ENCODE data around the gene PHGDH. TPM values are rescaled to one million over a fixed set of nuclear protein-coding genes. Genes with fewer than 3 reads are reported as not detected.
A peak's percentile ranks its signal among the peaks of the same experiment; 100 is the strongest.

Gene PHGDH
- total RNA-seq: 10 to 100 TPM in 1 of 2 donors, 1 to 10 TPM in 1; 6.3 to 11.6 TPM

DNA sequence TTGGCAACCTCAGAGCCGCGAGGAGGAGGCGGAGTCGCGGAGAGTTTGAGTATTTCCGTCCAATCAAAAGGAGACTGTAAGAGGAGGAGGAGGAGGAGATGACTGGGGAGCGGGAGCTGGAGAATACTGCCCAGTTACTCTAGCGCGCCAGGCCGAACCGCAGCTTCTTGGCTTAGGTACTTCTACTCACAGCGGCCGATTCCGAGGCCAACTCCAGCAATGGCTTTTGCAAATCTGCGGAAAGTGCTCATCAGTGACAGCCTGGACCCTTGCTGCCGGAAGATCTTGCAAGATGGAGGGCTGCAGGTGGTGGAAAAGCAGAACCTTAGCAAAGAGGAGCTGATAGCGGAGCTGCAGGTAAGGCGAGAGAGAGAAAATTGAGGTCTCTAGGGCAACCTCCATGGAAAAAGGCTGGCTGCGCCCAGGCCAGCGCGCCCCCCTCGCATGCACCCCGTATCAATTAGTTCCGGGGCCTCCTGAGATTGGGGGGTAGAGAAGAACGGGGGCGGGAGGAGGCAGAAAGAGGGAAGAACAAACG is at the start of gene PHGDH:
TSS of gene PHGDH (plus strand) at position 131 of the 538 bp plus-strand sequence. CDS start at position 220, 89 bp downstream.
- intact Hi-C loops (cut with DNase I): no loop called here
- TF ChIP-seq, protein P1, sequence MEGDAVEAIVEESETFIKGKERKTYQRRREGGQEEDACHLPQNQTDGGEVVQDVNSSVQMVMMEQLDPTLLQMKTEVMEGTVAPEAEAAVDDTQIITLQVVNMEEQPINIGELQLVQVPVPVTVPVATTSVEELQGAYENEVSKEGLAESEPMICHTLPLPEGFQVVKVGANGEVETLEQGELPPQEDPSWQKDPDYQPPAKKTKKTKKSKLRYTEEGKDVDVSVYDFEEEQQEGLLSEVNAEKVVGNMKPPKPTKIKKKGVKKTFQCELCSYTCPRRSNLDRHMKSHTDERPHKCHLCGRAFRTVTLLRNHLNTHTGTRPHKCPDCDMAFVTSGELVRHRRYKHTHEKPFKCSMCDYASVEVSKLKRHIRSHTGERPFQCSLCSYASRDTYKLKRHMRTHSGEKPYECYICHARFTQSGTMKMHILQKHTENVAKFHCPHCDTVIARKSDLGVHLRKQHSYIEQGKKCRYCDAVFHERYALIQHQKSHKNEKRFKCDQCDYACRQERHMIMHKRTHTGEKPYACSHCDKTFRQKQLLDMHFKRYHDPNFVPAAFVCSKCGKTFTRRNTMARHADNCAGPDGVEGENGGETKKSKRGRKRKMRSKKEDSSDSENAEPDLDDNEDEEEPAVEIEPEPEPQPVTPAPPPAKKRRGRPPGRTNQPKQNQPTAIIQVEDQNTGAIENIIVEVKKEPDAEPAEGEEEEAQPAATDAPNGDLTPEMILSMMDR (IDR thresholded peaks at IDR 0.05): no peak

DNA sequence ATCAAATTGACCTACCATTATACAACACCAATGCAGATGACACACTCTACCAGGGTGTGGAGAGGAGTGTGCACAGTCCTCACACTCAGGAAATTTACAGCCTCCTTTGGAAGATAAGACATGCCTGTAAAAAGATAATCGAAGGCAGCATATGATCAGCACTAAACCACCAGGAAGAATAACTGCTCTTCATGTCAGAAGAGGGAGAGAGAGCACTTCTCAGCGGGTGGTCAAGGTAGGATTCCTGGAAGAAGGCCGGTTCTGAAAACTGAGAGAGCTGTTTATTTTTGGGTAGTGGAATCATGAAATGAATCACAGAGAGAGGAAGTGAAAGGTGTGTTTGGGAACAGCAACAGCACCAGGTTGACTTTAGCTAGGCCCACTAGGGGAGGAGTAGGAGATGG is 49.7 kb upstream of the PHGDH start:
- H3K4me1 ChIP-seq: peaks cover 8% of the 10 kb centered on the region
- H3K27me3 ChIP-seq: no peaks in the 10 kb centered on the region
- intact Hi-C loops (cut with DNase I): loop anchor here (5.0 kb wide), 1 partner anchor 50 kb away; no protein-coding TSS in a partner anchor
- no peaks in the 10 kb centered on the region for H3K36me3 ChIP-seq
- TF ChIP-seq, protein P1 (IDR thresholded peaks at IDR 0.05): no peak
- H3K4me3 ChIP-seq: no peak overlapping the region
- H3K27ac ChIP-seq: peak overlapping the region; percentile 56
- H3K9me3 ChIP-seq: no peaks in the 10 kb centered on the region
- no peak overlapping the region for H3K9ac ChIP-seq (ENCODE audit: low read depth in 2 of 2, low read length in 2 of 2)
- peak; percentile 43 for DNase-seq

More for the DNA sequence above, at the start of gene PHGDH:
- Histone ChIP-seq H3K4me1 (no peaks in the 10 kb centered on the region), H3K9ac (ENCODE audit: low read depth in 2 of 2, low read length in 2 of 2) (peak within 1 kb of the TSS; percentile 48 to 49), H3K27ac (no peak within 1 kb of the TSS), H3K27me3 (no peaks in the 10 kb centered on the region), H3K9me3 (no peaks in the 10 kb centered on the region), H3K36me3 (no peaks in the 10 kb centered on the region), H3K4me3 (peak within 1 kb of the TSS; percentile 42)
- DNase-seq: peak; percentile 68

DNA sequence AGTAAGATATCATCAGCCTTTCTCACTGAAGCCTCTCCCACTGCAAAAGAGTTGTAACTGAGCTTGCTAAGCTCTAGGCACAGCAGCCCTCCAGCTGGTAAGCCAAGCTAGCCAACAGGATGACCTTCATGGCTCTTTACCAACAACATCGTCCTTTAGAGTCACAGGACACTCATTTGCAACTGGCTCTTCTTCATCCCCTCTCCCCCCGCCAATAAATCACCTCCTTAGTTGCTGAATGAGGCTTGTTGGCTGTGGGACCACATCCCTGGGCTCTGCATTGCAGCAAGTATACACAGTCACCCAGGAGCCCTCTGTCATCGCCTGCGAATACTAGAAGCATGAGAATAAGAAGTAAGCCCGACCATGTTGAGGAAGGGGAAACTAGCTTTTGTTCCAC is 47.7 kb upstream of the PHGDH start:
- no peak for DNase-seq
- intact Hi-C loops (cut with DNase I): loop anchor here (5.0 kb wide), 1 partner anchor 52 kb away; no protein-coding TSS in a partner anchor
- no peak overlapping the region for H3K27ac ChIP-seq
- TF ChIP-seq, protein P1 (IDR thresholded peaks at IDR 0.05): no peak
- no peak overlapping the region for H3K4me3 ChIP-seq
- H3K4me1 ChIP-seq: peaks cover 8% of the 10 kb centered on the region
- H3K9me3 ChIP-seq: no peaks in the 10 kb centered on the region
- H3K9ac ChIP-seq (ENCODE audit: low read depth in 2 of 2, low read length in 2 of 2): no peak overlapping the region
- H3K36me3 ChIP-seq: no peaks in the 10 kb centered on the region
- H3K27me3 ChIP-seq: no peaks in the 10 kb centered on the region

DNA sequence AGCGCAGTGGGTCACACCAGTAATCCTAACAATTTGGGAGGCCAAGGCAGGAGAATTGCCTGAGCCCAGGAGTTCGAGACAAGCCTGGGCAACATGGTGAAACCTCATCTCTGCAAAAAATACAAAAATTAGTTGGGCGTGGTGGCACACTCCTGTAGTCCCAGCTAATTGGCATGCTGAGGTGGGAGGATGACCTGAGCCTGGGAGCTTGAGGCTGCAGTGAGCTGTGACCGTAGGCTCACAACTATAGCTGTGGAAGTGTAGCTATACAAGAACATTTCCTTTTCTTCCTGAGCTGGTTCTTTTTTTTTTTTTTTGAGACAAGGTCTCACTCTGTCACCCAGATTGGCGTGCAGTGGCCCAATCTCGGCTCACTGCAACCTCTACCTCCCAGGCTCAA is 44.6 kb upstream of the PHGDH start:
- Histone ChIP-seq H3K9me3 (no peaks in the 10 kb centered on the region), H3K27ac (no peak overlapping the region), H3K4me3 (no peak overlapping the region), H3K27me3 (no peaks in the 10 kb centered on the region), H3K4me1 (peaks cover 3% of the 10 kb centered on the region), H3K9ac (ENCODE audit: low read depth in 2 of 2, low read length in 2 of 2) (no peak overlapping the region), H3K36me3 (no peaks in the 10 kb centered on the region)
- TF ChIP-seq, protein P1 (IDR thresholded peaks at IDR 0.05): no peak
- DNase-seq: no peak
- intact Hi-C loops (cut with DNase I): no loop called here

DNA sequence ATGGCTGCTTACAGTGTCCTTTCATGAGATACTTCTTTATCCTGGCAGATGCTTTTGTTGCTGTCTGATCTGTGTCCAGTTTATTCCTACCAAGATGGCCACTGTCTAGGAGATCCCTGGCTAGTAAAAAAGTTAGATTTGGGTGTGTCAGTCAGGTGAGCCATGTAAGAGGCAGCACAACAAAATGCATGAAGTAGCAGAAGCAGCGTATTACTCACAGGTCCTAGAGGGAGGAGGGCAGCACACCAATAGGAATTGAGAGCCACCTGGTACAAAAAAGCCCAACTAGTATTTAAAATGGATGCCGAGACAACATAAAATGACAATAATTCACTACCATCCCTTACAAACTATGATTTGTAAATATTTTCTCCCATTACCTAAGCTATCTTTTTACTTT is 40.8 kb upstream of the PHGDH start:
- H3K4me1 ChIP-seq: no peaks in the 10 kb centered on the region
- no peaks in the 10 kb centered on the region for H3K36me3 ChIP-seq
- intact Hi-C loops (cut with DNase I): no loop called here
- no peak overlapping the region for H3K4me3 ChIP-seq
- H3K9me3 ChIP-seq: no peaks in the 10 kb centered on the region
- no peaks in the 10 kb centered on the region for H3K27me3 ChIP-seq
- no peak overlapping the region for H3K9ac ChIP-seq (ENCODE audit: low read depth in 2 of 2, low read length in 2 of 2)
- DNase-seq: no peak
- TF ChIP-seq, protein P1 (IDR thresholded peaks at IDR 0.05): no peak
- H3K27ac ChIP-seq: no peak overlapping the region

All from colonic mucosa (tissue), 4 donors.